ELF-1 (cell line): ENCODE measurements around the gene STK32C.

Source experiments
- DNase-seq: peaks from one replicate; pipeline ENCODE4 v3.0.0-alpha.2; 2016; ENCODE audit warnings: low read depth, low spot score

Gene STK32C

DNA sequence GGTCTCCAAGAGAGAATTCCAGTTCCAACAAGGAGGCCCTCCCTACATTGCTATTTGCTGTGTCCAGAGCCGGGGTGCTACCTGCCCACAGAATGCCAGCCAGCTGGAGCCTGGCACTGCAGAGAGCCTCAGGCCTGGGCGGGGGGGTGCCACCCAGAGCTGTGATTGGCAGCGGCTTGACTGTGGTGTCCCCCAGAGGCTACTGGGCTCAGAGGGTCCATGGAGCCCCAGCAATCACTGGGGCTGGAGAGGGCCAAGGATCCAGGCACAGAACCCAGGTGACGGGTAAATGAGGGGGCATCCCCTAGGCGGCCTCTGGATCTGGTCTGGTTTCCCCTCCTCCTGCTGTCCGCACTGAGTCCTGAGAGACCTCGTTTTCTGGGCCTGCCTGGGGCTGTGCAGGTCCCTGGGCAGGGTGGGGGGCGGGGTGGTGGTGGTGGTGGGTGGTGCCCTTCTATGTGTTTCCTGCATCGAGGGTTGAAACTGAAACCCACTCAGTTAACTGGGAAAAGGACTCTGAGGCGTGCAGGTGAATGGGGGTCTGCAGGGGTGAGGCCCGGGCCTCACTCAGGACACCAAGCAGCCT, 108.4 kb downstream of the STK32C start:
- no peak for DNase-seq

DNA sequence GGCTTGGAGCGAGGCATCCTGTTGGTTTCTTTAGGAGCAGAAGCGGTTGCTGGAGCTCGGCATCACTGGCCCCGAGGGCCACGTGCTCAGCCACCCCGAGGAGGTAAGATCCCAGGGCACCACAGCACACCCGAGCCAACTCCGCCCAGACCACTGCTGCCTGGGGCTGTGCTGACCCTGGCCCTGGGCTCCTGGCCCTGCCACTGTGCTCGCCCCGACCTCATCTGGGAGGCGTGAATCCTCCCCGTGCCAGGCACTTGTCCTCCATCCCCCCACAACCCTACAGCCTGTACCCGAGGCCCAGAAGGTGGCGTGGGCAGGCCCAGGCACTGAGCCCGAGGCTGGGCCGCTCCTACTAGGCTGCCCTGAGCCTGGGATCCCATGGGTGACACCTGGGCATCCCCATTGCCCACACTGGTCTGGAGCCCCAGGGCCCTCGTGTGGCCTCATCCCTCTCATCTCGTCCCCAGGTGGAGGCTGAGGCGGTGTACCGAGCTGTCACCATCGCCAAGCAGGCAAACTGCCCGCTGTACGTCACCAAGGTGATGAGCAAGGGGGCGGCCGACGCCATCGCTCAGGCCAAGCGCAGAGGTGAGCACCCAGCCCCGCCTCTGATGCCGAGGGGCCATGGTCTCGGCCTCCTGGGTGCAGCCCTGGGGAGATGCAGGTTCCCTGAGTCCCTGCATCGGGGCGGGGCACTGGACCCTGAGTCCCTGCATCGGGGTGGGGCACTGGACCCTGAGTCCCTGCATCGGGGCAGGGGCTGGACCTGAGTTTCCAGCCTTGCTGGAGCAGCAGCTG, 109.2 kb downstream of the STK32C start:
- DNase-seq: no peak

DNA sequence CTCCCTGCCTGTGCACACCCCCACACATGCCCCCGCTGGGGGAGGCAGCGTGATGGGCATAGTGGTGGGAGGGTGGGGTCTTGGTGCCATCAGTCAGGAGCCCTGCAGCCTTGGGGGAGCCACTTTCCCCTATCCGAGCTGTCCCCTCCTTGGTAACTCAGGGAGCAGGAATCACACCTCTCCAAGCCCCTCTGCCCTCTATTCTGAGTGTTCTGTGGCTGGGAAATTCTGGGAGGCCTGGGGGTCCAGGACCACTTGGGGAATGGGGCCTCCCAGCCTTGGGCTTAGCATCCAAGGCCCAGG, 109.7 kb downstream of the STK32C start:
- DNase-seq: no peak

DNA sequence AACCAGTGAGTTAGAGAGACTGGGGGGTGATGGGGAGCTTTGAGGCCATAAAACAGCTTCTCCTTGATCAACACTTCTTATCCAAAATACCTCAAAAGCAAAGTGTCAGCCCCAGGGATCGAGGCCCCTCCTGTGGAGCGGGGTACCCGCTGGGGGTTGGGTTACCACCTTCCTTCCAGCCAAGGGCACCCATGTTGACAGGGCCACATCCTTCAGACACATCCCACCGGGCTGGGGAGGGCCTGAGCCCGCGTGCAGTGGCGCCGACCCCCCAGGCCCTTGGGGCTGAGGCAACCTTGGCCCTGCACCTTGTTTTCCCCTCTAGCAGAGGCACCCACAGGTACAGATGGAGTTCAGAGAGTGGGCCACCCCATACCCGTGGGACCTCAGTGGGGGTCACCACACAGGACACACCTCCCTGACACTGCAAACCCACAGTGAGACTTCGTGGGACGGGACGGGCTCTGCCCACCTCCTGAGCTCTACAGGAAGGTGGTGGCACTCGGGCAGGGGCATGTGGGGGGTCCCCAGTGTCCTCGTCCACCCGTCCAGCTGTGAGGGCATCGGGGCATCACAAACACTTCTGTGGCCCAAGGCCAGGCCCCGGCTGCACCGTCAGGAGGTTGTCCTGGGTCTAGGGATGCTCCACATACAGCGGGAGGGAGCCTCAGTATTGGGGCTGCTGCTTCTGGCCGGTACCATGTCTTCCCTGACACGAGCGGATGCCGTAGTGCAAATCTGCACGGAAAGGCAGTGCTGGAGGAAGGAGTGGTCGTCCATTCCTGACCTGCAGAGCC, 110.3 kb downstream of the STK32C start:
- DNase-seq: no peak

DNA sequence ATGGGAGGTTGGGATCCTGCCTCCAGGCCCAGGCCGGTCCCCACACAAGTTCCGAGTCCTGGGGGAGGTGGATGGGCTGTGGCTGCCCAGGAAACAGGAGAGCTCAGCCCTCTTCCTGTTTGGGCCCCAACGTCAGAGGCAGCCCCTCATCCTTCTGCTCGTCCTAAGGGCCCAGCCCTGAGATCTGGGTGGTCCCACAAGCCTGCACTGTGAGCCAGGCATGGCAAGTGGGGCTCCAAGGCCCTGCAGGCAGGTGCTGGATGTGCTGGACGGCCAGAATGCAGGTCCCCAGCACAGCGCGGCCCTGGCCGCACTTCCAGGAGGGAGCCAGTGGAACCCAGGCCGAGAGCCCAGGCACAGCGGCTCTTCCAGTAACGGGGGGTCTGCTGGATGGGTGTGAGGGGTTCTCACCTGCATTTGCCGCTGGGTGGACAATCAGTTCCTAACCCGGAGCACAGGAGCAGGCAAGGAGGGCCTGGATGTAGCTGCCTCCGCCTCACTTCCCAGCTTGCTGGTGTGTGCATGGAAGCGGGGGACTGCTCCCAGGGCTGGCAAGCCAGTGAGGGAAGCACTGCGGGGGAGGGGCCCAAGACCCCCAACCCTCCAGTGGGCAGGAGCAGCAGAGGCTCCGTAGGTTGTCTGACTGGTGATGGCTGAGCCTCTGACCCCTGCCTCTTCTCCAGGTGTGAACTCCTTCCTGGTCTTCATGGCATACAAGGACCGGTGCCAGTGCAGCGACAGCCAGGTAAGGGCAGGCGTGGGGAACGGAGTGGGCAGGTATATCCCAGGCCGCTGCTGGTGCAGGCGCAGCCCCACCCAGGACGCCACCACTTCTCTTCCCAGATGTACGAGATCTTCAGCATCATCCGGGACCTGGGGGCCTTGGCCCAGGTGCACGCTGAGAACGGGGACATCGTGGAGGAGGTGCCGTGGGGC, 111.3 kb downstream of the STK32C start:
- no peak for DNase-seq

DNA sequence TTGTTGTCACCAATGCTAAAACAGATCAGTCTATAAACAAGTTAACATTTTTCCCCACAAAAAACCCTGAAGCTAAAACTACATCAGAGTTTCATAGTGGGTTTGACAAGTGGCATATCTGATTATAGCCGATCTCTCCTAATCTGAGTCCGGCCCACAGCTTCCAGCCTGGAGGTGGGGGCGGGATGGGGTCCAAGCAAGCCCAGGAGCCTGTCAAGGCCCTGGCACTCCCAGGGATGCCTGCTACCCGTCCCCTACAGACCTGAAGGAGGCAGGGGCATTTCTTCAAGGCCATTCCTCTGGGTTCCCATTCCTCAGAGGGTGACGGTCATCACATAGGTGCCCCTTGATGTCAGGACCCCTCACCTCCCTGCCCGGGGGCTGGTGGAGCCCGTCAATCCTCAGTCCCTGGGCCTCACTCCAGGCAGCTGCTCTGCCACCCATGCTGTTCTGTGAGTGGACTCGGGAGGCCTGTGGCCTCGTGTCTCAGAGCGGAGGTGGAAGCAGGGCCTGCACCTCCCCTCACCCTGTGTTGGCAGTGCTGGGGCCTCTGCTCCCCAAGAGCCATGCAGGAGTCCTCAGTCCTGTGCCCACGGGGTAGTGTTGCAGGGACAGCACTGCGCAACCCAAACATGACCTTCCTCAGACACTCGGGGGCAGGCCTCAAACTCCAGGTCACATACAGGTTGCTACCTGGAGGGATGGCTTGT, 112.2 kb downstream of the STK32C start:
- DNase-seq: no peak

DNA sequence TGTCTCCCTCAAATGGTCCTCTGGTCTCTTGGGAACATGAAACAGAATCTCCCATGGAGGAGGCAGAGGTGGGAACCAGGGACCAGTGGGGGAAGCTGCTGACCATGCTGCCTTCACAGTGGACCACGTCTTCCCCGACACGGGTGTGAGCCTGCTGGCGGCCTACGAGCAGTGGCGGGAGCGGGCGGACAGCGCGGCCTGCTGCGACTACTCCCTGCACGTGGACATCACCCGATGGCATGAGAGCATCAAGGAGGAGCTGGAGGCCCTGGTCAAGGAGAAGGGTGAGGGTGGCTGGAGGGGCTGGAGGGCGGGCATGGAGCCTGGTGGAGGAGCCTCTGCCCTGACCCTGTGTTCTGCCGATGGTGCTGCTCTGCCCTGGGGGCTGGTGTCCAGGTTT, 113.0 kb downstream of the STK32C start:
- DNase-seq: no peak

DNA sequence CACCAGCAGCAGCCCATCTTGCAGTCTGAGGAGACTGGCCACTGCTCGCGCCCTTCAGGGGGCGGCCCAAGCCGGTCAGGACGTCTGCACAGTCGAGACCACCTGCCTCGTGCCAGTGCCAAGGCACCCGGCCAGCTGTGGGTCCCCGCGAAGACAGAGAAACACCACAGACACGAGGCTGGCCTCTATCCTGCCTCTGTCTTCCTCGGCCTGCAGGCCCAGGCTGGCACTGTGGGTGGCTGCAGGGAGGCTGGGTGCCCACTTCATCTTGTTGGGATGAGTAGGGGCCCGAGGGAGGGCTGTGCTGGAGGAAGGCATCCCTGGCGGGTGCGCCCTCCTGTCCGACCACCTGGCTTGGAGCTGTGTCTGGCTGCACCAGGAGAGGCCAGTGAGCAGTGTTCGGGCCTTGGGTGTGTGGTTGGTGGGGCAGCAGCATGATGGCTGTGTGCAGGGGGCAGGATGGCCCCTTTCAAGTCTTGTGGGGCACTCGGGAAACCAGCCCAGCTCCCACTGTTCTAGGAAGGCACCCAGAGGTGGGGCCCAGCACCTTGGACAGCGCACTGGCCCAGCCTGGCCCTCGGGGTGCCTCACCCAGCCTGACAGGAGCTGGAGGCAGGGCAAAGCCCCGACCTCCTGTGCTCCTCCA, 113.7 kb downstream of the STK32C start:
- no peak for DNase-seq

DNA sequence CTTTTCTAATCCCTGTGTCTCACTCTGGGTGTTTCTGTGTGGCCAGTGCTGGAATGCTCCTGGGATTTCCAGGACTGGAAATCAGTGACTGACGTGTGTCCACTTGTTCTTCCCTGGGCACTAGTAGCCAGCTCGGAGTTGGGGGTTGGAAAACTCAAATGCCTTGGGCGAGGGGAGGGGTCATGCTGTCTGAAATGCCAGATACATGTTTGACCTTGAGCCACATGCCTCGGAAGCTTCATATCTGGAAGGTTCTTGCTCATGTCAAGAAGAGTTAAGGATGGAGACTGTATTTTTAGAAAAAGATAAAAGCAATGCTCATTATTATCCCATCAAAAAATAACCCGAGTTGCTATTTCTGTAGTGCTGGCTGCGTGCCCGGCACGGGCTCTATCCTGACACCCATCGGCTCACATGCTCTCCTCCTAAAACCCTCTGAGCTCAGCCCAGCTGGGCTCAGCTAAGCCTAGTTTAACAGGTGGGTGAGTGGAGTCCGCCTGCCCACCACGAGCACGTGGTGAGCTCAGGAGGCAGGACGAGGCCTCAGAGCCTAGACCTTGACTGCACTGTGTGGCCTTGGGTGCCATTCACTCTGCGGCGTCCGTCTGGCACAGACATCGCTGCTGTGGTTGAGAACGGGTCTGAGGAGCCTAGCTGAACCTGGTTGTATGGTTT, 114.6 kb downstream of the STK32C start:
- no peak for DNase-seq

DNA sequence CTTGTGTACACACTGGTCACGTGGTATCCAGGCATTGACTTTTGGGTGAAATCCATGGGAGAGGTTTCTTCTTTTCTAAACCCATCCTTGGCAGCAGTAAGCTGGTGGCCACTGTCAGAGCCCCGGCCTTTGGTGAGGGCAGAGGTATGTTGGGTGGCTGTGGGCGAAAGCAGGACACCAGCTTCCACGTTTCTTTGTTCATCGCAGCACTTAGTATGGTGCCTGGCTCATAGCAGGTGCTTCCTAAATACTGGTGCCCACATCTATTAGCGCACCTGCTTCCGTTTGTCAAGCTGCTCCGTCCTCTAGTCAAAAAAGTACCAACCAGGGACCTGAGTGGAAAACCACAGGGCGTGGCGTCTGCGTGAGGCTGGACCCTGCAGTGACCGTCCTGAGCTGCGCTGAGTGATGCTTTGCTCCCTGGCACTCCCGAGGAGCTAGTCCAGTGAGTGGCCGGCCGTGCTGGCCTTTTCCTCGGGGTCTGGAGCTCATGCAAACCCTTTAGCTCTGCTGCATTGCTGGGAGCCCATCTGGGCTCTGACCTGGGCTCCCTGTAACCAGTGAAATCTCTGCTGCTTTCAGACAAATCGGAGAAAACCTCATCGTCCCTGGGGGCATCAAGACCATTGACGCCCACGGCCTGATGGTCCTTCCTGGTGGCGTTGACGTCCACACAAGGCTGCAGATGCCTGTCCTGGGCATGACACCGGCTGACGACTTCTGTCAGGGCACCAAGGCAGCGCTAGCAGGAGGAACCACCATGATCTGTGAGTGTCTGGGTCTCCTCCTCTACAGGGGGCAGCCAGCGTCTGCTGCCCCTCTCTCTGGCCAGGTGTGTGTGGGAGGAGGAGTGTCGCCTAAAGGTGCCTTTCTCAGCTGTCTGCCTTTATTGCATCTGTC, 115.4 kb downstream of the STK32C start:
- no peak for DNase-seq

DNA sequence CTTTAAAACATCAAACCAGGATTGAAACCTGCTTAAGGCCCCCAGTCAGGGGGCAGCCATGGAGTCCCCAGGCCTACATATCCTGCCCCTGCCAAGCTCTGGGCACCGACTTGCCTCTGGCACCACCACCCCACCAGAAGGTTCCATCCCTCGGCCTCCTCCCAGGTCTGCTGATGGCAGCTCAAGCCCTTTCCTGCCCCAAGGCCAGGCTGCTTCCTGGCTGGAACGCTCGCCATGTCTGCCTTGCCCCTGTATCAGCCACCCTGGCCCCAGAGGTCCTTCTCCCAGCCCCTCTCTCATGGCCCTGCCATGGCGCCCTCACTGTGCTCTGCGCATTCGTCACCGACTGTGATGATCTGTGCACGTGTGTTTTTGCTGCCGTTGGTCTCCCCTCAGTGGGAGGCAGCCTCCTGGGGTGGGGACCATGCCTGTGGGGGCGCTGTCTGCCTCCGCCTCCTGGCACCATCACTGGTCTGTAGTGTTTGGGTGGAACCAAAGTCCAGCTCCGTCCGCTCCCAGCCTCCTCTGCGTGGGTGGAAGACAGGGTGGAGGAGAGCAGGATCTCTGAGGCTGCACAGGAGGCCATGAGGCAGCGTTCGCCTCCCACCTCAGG, 117.8 kb downstream of the STK32C start:
- DNase-seq: no peak

DNA sequence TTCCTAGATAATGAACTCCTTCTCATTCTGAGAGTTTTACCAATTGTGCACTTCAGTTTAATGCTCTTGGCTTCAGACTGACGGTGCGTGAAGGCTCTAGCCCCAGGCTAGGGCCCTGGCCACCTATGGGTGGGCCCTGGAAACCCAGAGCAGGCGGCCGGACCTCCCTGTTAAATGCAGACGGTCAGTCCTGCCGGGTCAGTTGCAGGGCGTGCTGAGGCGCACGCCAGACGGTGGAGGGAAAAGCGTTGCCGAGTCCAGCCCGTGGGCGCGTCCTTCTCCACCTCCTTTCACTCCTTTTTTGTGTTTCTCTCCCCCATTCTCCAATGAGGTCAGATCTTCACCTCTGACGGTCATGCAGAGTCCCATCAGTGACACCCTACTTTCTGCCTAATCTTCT, 118.7 kb downstream of the STK32C start:
- DNase-seq: no peak

DNA sequence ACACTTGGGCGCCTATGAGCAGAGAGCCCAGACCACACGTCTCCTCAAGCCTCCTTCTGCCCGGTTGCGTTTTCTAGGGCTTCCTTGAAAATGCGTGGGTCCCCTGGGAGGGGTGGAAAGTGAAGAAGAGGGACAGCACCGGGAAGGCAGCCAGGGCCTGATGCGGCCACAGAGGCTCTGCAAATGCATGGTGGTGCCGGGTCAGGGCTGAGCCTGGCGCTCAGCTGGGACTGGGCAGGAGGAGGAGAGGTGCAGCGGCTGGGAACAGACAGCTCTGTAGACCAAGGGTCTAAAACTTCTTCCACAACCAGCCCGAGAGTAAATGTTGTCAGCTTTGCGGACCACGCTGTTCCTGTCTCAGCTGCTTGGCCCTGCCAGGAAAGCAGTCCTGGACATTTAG, 119.4 kb downstream of the STK32C start:
- DNase-seq: no peak

DNA sequence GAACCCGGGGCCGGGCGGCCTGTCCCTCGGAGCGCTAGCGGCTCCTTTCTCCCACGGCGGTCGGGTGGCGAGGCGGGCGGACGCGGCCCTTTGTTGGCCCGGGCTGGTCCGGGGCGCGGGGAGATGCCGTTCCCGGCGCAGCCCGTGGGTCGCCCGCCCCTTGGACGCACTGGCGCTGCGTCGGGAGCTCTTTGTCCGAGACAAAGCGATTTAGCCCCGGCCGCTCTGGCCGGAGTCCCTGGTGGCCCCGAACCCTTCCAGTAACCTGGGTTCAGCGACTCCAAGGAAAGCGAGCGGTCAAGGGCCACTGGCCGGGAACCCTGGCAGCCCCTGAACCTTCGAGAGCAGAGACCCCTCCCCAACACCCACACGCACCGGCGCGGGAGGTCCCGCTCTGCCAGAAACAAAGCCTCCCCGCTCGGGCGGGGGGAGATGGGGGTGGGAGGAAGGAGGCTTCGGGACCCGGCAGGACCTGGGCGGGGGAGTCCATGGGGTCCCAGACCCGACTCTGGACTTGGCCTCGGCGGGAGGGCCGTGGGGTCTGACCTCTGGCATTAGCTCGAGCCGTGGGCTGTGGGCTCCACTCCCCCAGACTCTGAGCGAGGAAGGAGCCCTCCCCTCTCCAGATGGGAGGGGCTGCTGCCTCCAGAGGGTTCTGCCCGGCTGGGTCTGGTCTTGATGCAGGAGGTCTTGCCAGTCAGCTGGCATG, 120.2 kb downstream of the STK32C start:
- peak; percentile 34 for DNase-seq

DNA sequence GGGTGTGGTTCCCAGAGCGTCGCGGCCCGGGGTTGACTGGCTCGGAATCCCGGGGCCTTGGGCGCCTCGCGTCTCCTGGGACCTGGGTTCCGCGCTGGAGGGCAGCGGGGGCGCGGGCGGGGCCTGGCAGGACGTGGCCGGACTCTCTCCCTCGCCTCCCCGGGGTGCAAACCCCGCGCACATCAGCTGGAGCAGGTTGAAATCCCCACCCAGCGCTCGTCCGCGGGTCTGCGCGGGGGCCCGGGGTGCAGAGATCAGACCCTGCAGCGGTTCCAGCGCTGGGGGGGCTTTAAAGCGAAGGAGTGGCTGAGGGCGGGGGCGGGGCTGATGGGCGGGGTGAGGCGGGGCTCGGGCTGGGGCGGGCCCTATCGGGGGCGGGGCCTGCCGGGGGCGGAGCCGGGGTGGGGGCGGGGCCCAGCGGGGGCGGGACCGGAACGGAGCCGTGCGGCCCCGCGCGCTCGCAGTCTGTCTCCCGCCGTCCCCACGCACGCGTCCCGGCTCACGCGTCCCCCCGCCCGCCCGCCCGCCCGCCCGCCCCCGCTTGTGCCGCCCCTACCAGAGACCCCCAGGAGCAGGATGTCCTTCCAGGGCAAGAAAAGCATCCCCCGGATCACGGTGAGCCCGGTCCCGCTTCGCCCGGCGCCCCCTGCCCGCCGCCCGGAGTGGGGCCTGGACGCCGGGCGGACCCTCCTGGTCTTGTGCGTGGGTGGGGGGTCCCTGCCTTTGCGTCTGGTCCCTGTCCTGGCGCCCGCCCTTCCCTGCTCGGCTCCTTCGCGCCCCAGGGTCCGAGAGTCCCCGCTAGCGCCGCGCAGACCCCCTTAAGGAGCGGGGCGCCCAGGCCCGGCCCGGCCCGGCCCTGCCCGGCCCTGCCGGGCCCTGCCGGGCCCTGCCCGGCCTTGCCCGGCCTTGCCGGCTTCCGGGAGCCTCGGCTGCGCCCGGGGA, 121.0 kb downstream of the STK32C start, which contains the start of gene DPYSL4:
Gene DPYSL4, plus strand, starts transcription at position 461 of the 942 bp plus-strand sequence. Its CDS starts 116 bp downstream, at position 577.
- DNase-seq: peak; percentile 36

DNA sequence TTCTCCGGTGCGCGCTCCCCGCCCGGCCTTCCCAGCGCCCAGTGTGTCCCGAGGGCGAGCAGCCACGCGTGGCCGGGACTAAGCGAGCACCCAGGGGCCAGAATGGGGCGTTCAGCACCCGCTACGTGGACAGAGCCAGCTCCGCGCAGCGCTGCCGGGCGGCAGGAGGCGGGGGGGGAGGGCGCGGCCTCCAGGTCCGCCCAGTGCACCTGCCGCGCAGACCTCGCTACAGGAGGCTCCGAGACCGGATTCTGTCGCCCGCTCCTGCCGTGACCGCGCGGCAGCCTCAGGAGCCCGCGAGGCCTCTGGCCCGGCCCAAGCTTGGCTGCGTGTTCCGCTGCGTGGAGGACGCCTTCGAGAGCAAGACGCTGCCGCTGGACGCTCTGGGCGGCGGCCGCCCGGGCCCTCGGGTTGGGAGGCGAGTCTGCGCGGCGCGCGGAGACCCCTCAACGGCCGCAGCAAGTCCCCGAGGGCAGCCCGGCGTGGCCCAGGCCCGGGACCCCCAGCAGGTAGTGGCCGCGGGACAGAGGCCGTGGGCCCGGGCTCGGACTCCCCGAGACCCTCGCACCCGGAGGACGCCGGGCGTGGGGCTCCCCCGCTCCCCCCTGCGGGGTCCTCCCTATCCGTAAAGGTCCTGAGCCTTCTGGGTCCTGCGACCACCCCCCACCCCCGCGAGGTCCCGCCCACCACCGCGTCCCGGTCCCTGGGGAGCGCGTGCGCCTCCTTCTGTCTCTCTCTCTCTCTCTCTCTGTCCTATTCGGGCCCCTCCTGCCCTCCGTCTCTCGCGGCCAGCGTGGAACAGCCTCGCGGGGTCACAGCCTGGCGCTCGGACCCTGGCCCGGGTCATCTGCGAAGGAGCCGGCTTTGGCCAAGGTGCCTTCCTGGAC, 121.9 kb downstream of the STK32C start:
- peak; percentile 68 for DNase-seq
